Activated T-cell treated with anti-CD3 and anti-CD28 coated beads for 24 hours (primary cell): ENCODE results near the gene TPSD1.

ENCODE experiments used
- DNase-seq: peaks from one replicate; pipeline ENCODE4 v3.0.0-alpha.2; 2020; ENCODE audit warnings: low read depth

TPSD1 gene

DNA sequence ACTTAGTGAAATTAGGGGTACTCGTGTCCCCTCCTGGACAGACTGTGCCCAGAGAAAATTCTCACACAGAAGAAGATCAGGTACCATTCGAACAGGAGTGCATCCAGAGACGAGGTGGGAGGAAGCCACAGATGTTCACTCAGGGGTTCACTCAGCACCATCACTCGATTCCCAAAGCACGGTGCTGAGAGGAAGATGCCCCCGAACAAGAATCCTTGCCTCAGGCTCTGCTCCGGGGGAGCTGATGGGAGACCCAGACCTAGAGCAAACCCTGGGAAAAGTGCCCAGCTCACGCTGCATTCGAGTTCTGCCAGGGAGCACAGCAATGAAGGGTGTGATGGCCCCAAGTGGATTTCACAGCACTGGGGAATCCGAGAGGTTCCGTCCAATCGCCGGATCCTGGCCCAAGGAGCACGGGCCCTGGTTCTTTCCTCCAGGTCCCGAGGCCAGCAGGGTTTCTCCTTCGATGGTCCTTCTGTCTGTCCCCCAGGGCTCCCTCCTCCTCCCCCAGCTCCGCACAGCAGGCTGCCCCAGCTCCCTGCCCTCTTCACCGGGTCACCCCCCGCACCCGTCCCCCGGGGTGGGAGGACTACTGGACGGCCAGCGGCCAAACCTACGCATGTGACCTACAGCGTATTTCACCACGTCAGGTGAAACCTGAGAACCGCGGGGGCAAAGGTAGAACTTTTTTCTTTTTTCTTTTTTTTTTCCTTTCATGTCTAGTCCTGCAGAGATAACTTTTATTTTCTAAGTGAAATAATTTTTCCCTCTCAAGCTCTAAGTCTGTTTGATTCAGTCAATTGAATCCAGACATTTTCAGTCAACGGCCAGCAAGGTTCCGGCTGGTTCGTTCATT, 43.4 kb downstream of the TPSD1 start:
- no peak for DNase-seq

DNA sequence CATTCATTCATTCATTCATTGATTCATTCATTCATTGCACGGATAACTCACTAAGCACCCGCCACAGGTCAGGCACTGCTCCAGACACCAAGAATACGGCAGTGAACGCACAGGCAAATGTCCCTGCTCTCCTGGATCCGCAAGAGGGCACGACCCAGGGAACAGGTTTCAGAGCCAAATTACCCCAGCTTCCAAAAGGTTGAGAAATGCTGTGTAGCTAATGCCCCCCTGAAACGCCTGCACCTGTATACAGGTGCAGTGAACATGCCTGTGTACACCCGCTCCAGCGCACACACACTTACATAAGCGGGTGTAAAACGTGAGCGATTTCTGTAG, 44.0 kb downstream of the TPSD1 start:
- no peak for DNase-seq

- peak; percentile 59 for DNase-seq
Measured at GRCh38 chr16:1300664-1301476, 45.0 kb downstream of the TPSD1 start.

GRCh38 chr16:1301562-1301961, 45.7 kb downstream of the TPSD1 start:
- no peak for DNase-seq

DNA sequence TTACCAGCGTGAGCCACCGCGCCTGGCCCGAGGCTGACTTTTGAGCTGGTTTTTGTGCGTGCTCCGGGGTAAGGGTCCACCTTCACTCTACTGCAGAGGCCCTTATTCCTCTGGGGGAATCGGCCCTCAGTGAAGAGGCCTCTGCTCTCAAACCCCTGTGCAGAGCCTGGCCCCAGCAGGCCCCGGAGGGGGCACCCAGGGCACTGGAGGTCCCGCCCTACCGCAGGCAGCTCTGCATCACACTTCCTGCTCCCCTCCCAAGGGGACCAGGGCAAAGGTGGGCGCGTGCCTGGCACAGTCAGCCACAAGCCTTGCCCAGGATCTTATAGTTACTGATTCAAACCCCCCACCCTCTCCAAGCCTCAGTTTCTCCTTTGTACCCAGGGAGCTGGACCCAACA, 50.0 kb downstream of the TPSD1 start:
- DNase-seq, result no peak

DNA sequence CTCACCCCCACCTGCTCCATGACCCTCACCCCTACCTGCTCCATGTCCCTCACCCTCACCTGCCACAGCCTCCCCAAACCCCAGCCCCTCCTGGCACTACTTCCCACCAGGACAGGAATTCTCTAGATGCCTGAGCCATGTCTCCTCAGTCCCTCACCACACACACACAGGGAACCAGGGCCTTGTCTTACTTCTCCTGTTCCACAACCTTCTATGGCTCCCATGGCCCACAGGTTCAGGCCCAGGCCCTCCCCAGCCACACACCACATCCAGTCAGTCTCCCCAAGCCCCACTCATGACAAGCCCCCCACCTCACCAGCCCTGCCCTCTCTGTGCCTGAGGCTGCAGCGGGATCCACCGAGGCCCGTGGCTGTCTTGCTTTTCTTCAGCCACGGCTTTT, 50.5 kb downstream of the TPSD1 start:
- DNase-seq, result no peak

GRCh38 chr16:1308036-1308976, 52.4 kb downstream of the TPSD1 start:
- no peak for DNase-seq
